Activated naive CD8-positive, alpha-beta T cell treated with anti-CD3 and anti-CD28 coated beads, Interleukin-2, amount 50 U/mL, for 24 hours (primary cell): ENCODE results near the gene CFAP221.

ENCODE experiments used
- ATAC-seq: fragments of 150-1000 bp; cut with Tn5 transposase; one replicate; pipeline ENCODE4 v1.10.0; 2021
- DNase-seq: peaks from one replicate; pipeline ENCODE4 v3.0.0; 2021
- H3K27ac Mint-ChIP-seq: one replicate; pipeline ENCODE4 v1.8.0; 2021; ENCODE audit warnings: mild to moderate bottlenecking, mixed read lengths
- H3K27me3 Mint-ChIP-seq: one replicate; pipeline ENCODE4 v1.8.0; 2021; ENCODE audit warnings: mixed read lengths
- H3K36me3 Mint-ChIP-seq: one replicate; pipeline ENCODE4 v1.8.0; 2021; ENCODE audit warnings: low read depth, mixed read lengths
- H3K4me1 Mint-ChIP-seq: one replicate; pipeline ENCODE4 v1.8.0; 2021; ENCODE audit warnings: mixed read lengths
- H3K4me3 Mint-ChIP-seq: one replicate; pipeline ENCODE4 v1.8.0; 2021; ENCODE audit warnings: mild to moderate bottlenecking, moderate library complexity, mixed read lengths
- H3K9me3 Mint-ChIP-seq: one replicate; pipeline ENCODE4 v1.8.0; 2021; ENCODE audit warnings: mixed read lengths

The CFAP221 gene

GRCh38 chr2:119630121-119630520 lies 85.9 kb downstream of the CFAP221 start:
- H3K4me3 Mint-ChIP-seq: no peak overlapping the region
- H3K36me3 Mint-ChIP-seq: no peaks in the 10 kb centered on the region
- DNase-seq: no peak
- H3K9me3 Mint-ChIP-seq: no peaks in the 10 kb centered on the region
- no peak for ATAC-seq
- H3K4me1 Mint-ChIP-seq: no peaks in the 10 kb centered on the region
- no peak overlapping the region for H3K27ac Mint-ChIP-seq
- H3K27me3 Mint-ChIP-seq: peaks cover 6% of the 10 kb centered on the region

GRCh38 chr2:119637371-119637770 lies 93.1 kb downstream of the CFAP221 start:
- DNase-seq: no peak
- peaks cover 1% of the 10 kb centered on the region for H3K4me1 Mint-ChIP-seq
- H3K27ac Mint-ChIP-seq: no peak overlapping the region
- H3K9me3 Mint-ChIP-seq: no peaks in the 10 kb centered on the region
- no peak for ATAC-seq
- no peak overlapping the region for H3K4me3 Mint-ChIP-seq
- no peaks in the 10 kb centered on the region for H3K36me3 Mint-ChIP-seq
- peaks cover 3% of the 10 kb centered on the region for H3K27me3 Mint-ChIP-seq

- ATAC-seq (no peak), DNase-seq (no peak)
- Mint-ChIP-seq H3K9me3 (no peaks in the 10 kb centered on the region), H3K4me3 (no peak overlapping the region), H3K27me3 (no peaks in the 10 kb centered on the region), H3K27ac (no peak overlapping the region), H3K36me3 (no peaks in the 10 kb centered on the region), H3K4me1 (peaks cover 1% of the 10 kb centered on the region)
These were observed 94.0 kb downstream of the CFAP221 start for GRCh38 chr2:119638246-119638645.

GRCh38 chr2:119638685-119639554 lies 94.7 kb downstream of the CFAP221 start:
- Mint-ChIP-seq H3K9me3 (no peaks in the 10 kb centered on the region), H3K36me3 (no peaks in the 10 kb centered on the region), H3K27me3 (no peaks in the 10 kb centered on the region), H3K4me1 (peaks cover 1% of the 10 kb centered on the region), H3K27ac (no peak overlapping the region), H3K4me3 (no peak overlapping the region)
- no peak for ATAC-seq
- no peak for DNase-seq

- peaks cover 1% of the 10 kb centered on the region for H3K4me1 Mint-ChIP-seq
- H3K9me3 Mint-ChIP-seq: no peaks in the 10 kb centered on the region
- H3K36me3 Mint-ChIP-seq: no peaks in the 10 kb centered on the region
- no peak overlapping the region for H3K4me3 Mint-ChIP-seq
- no peaks in the 10 kb centered on the region for H3K27me3 Mint-ChIP-seq
- H3K27ac Mint-ChIP-seq: no peak overlapping the region
- ATAC-seq (peak; percentile 85), DNase-seq (peak; percentile 74)
These were observed 97.5 kb downstream of the CFAP221 start for GRCh38 chr2:119641562-119642258.

- ATAC-seq: no peak
- H3K4me3 Mint-ChIP-seq: no peak overlapping the region
- H3K9me3 Mint-ChIP-seq: no peaks in the 10 kb centered on the region
- H3K4me1 Mint-ChIP-seq: peaks cover 1% of the 10 kb centered on the region
- no peak for DNase-seq
- H3K36me3 Mint-ChIP-seq: no peaks in the 10 kb centered on the region
- no peak overlapping the region for H3K27ac Mint-ChIP-seq
- no peaks in the 10 kb centered on the region for H3K27me3 Mint-ChIP-seq
These were observed 99.9 kb downstream of the CFAP221 start for GRCh38 chr2:119644186-119644585.

- no peak overlapping the region for H3K27ac Mint-ChIP-seq
- no peaks in the 10 kb centered on the region for H3K36me3 Mint-ChIP-seq
- no peaks in the 10 kb centered on the region for H3K27me3 Mint-ChIP-seq
- H3K4me1 Mint-ChIP-seq: peaks cover 1% of the 10 kb centered on the region
- DNase-seq: no peak
- no peaks in the 10 kb centered on the region for H3K9me3 Mint-ChIP-seq
- no peak overlapping the region for H3K4me3 Mint-ChIP-seq
- ATAC-seq: no peak
These were observed 101.1 kb downstream of the CFAP221 start for GRCh38 chr2:119645173-119645855.

GRCh38 chr2:119646149-119646548 lies 101.9 kb downstream of the CFAP221 start:
- no peak for DNase-seq
- no peak overlapping the region for H3K4me3 Mint-ChIP-seq
- peaks cover 1% of the 10 kb centered on the region for H3K4me1 Mint-ChIP-seq
- no peaks in the 10 kb centered on the region for H3K27me3 Mint-ChIP-seq
- ATAC-seq: no peak
- H3K36me3 Mint-ChIP-seq: no peaks in the 10 kb centered on the region
- H3K9me3 Mint-ChIP-seq: no peaks in the 10 kb centered on the region
- no peak overlapping the region for H3K27ac Mint-ChIP-seq

- Mint-ChIP-seq H3K4me3 (no peak overlapping the region), H3K36me3 (no peaks in the 10 kb centered on the region), H3K27me3 (no peaks in the 10 kb centered on the region), H3K4me1 (no peaks in the 10 kb centered on the region), H3K9me3 (no peaks in the 10 kb centered on the region), H3K27ac (no peak overlapping the region)
- ATAC-seq (no peak), DNase-seq (no peak)
These were observed 103.4 kb downstream of the CFAP221 start for GRCh38 chr2:119647440-119648169.

GRCh38 chr2:119649364-119649917 lies 105.2 kb downstream of the CFAP221 start:
- no peak for ATAC-seq
- H3K9me3 Mint-ChIP-seq: no peaks in the 10 kb centered on the region
- H3K27me3 Mint-ChIP-seq: no peaks in the 10 kb centered on the region
- no peak for DNase-seq
- H3K4me1 Mint-ChIP-seq: no peaks in the 10 kb centered on the region
- H3K36me3 Mint-ChIP-seq: no peaks in the 10 kb centered on the region
- H3K27ac Mint-ChIP-seq: no peak overlapping the region
- no peak overlapping the region for H3K4me3 Mint-ChIP-seq

- peaks cover 3% of the 10 kb centered on the region for H3K27me3 Mint-ChIP-seq
- DNase-seq (no peak), ATAC-seq (no peak)
- no peak overlapping the region for H3K4me3 Mint-ChIP-seq
- H3K27ac Mint-ChIP-seq: no peak overlapping the region
- H3K4me1 Mint-ChIP-seq: no peaks in the 10 kb centered on the region
- no peaks in the 10 kb centered on the region for H3K36me3 Mint-ChIP-seq
- no peaks in the 10 kb centered on the region for H3K9me3 Mint-ChIP-seq
These were observed 106.0 kb downstream of the CFAP221 start for GRCh38 chr2:119650206-119650605.

- no peak for ATAC-seq
- Mint-ChIP-seq H3K9me3 (no peaks in the 10 kb centered on the region), H3K4me3 (no peak overlapping the region), H3K27ac (no peak overlapping the region), H3K36me3 (no peaks in the 10 kb centered on the region), H3K4me1 (no peaks in the 10 kb centered on the region), H3K27me3 (peaks cover 3% of the 10 kb centered on the region)
- no peak for DNase-seq
These were observed 106.7 kb downstream of the CFAP221 start for GRCh38 chr2:119650846-119651370.

GRCh38 chr2:119657466-119658145 lies 113.4 kb downstream of the CFAP221 start:
- ATAC-seq (no peak), DNase-seq (no peak)
- Mint-ChIP-seq H3K4me3 (no peak overlapping the region), H3K4me1 (no peaks in the 10 kb centered on the region), H3K36me3 (no peaks in the 10 kb centered on the region), H3K27me3 (peaks cover 5% of the 10 kb centered on the region), H3K27ac (no peak overlapping the region), H3K9me3 (no peaks in the 10 kb centered on the region)
